Measurements from ENCODE around the gene SLCO6A1.

- TF ChIP-seq CTCF (IDR thresholded peaks at IDR 0.05; ENCODE audit: low read length) = no peak
- TF ChIP-seq EZH2 (optimal IDR thresholded peaks at IDR 0.05; ENCODE audit: low read depth, low read length) = no peak
- no peak for TF ChIP-seq EZH2phosphoT487 (IDR thresholded peaks at IDR 0.05; ENCODE audit: low read length)
These were observed 12.9 kb upstream of the SLCO6A1 start for GRCh38 chr5:102511666-102512065.
